GF-D8 (cell line): ENCODE measurements around the gene MFSD6.
"Not testable (repeated sequence)": the region's sequence is repeated elsewhere in the genome, so short reads cannot be mapped to it uniquely, and the experiment has no call there.

Experiments
- DNase-seq: peaks from one replicate; lab custom pipeline; 2025; lab: John Stamatoyannopoulos, UW

The MFSD6 gene

GRCh38 chr2:190407662-190408537 lies at the start of gene MFSD6:
Gene MFSD6, plus strand, starts transcription at chr2:190408355. Its CDS starts 27,675 bp downstream, at chr2:190436030.
- no peak for DNase-seq

GRCh38 chr2:190358655-190359448 lies 49.3 kb upstream of the MFSD6 start:
- not testable (repeated sequence) for DNase-seq

- no peak for DNase-seq
Observed at GRCh38 chr2:190360561-190360960, 47.6 kb upstream of the MFSD6 start.

- no peak for DNase-seq
Observed at GRCh38 chr2:190360965-190361364, 47.2 kb upstream of the MFSD6 start.

GRCh38 chr2:190361572-190361971 lies 46.6 kb upstream of the MFSD6 start:
- DNase-seq: no peak

GRCh38 chr2:190362894-190363293 lies 45.3 kb upstream of the MFSD6 start:
- DNase-seq: no peak

GRCh38 chr2:190365499-190366204 lies 42.5 kb upstream of the MFSD6 start:
- DNase-seq: no peak

- DNase-seq: no peak
Observed at GRCh38 chr2:190366248-190366753, 41.9 kb upstream of the MFSD6 start.

GRCh38 chr2:190367091-190367490 lies 41.1 kb upstream of the MFSD6 start:
- DNase-seq: no peak

GRCh38 chr2:190369635-190370034 lies 38.5 kb upstream of the MFSD6 start:
- no peak for DNase-seq

GRCh38 chr2:190376083-190376482 lies 32.1 kb upstream of the MFSD6 start:
- DNase-seq: no peak

GRCh38 chr2:190376591-190377245 lies 31.4 kb upstream of the MFSD6 start:
- no peak for DNase-seq

- no peak for DNase-seq
Observed at GRCh38 chr2:190378880-190379237, 29.3 kb upstream of the MFSD6 start.

- DNase-seq: no peak
Observed at GRCh38 chr2:190379249-190379964, 28.7 kb upstream of the MFSD6 start.

GRCh38 chr2:190380962-190381412 lies 27.2 kb upstream of the MFSD6 start:
- no peak for DNase-seq

GRCh38 chr2:190382851-190383250 lies 25.3 kb upstream of the MFSD6 start:
- no peak for DNase-seq

GRCh38 chr2:190387422-190387821 lies 20.7 kb upstream of the MFSD6 start:
- no peak for DNase-seq

- DNase-seq: no peak
Observed at GRCh38 chr2:190396271-190396670, 11.9 kb upstream of the MFSD6 start.

GRCh38 chr2:190402986-190403603 lies 5.1 kb upstream of the MFSD6 start:
- no peak for DNase-seq

GRCh38 chr2:190404487-190404886 lies 3.7 kb upstream of the MFSD6 start:
- no peak for DNase-seq

GRCh38 chr2:190405070-190405469 lies 3.1 kb upstream of the MFSD6 start:
- no peak for DNase-seq
